ENCODE data around the gene ZFYVE16.

Gene ZFYVE16

GRCh38 chr5:80407735-80408483, at the start of gene ZFYVE16:
ZFYVE16 (plus strand) TSS chr5:80408064; CDS start chr5:80434148, 26,084 bp downstream.
- TF ChIP-seq GATA3 (IDR thresholded peaks at IDR 0.05; ENCODE audit: low read depth, low read length): no peak
- no peak for TF ChIP-seq GATA2 (IDR thresholded peaks at IDR 0.05; ENCODE audit: low read depth, low read length)

GRCh38 chr5:80360914-80361444, 46.9 kb upstream of the ZFYVE16 start:
- no peak for TF ChIP-seq GATA3 (IDR thresholded peaks at IDR 0.05; ENCODE audit: low read depth, low read length)
- no peak for TF ChIP-seq GATA2 (IDR thresholded peaks at IDR 0.05; ENCODE audit: low read depth, low read length)

GRCh38 chr5:80364892-80365291, 43.0 kb upstream of the ZFYVE16 start:
- TF ChIP-seq GATA2 (IDR thresholded peaks at IDR 0.05; ENCODE audit: low read depth, low read length) (no peak), GATA3 (IDR thresholded peaks at IDR 0.05; ENCODE audit: low read depth, low read length) (no peak)

GRCh38 chr5:80368661-80369480, 39.0 kb upstream of the ZFYVE16 start:
- TF ChIP-seq GATA3 (IDR thresholded peaks at IDR 0.05; ENCODE audit: low read depth, low read length) (no peak), GATA2 (IDR thresholded peaks at IDR 0.05; ENCODE audit: low read depth, low read length) (no peak)

- TF ChIP-seq GATA2 (IDR thresholded peaks at IDR 0.05; ENCODE audit: low read depth, low read length) (no peak), GATA3 (IDR thresholded peaks at IDR 0.05; ENCODE audit: low read depth, low read length) (no peak)
Measured at GRCh38 chr5:80369521-80369920, 38.3 kb upstream of the ZFYVE16 start.

GRCh38 chr5:80370390-80370789, 37.5 kb upstream of the ZFYVE16 start:
- TF ChIP-seq GATA2 (IDR thresholded peaks at IDR 0.05; ENCODE audit: low read depth, low read length) (no peak), GATA3 (IDR thresholded peaks at IDR 0.05; ENCODE audit: low read depth, low read length) (no peak)

GRCh38 chr5:80372780-80373179, 35.1 kb upstream of the ZFYVE16 start:
- no peak for TF ChIP-seq GATA2 (IDR thresholded peaks at IDR 0.05; ENCODE audit: low read depth, low read length)
- TF ChIP-seq GATA3 (IDR thresholded peaks at IDR 0.05; ENCODE audit: low read depth, low read length): no peak

GRCh38 chr5:80374188-80374587, 33.7 kb upstream of the ZFYVE16 start:
- TF ChIP-seq GATA2 (IDR thresholded peaks at IDR 0.05; ENCODE audit: low read depth, low read length) (no peak), GATA3 (IDR thresholded peaks at IDR 0.05; ENCODE audit: low read depth, low read length) (no peak)

- TF ChIP-seq GATA3 (IDR thresholded peaks at IDR 0.05; ENCODE audit: low read depth, low read length): no peak
Measured at GRCh38 chr5:80376557-80376956, 31.3 kb upstream of the ZFYVE16 start.

- TF ChIP-seq GATA2 (IDR thresholded peaks at IDR 0.05; ENCODE audit: low read depth, low read length): no peak
- no peak for TF ChIP-seq GATA3 (IDR thresholded peaks at IDR 0.05; ENCODE audit: low read depth, low read length)
Measured at GRCh38 chr5:80382488-80382887, 25.4 kb upstream of the ZFYVE16 start.

- no peak for TF ChIP-seq GATA3 (IDR thresholded peaks at IDR 0.05; ENCODE audit: low read depth, low read length)
- no peak for TF ChIP-seq GATA2 (IDR thresholded peaks at IDR 0.05; ENCODE audit: low read depth, low read length)
Measured at GRCh38 chr5:80387063-80387768, 20.6 kb upstream of the ZFYVE16 start.

- no peak for TF ChIP-seq GATA3 (IDR thresholded peaks at IDR 0.05; ENCODE audit: low read depth, low read length)
- TF ChIP-seq GATA2 (IDR thresholded peaks at IDR 0.05; ENCODE audit: low read depth, low read length): no peak
Measured at GRCh38 chr5:80389580-80389979, 18.3 kb upstream of the ZFYVE16 start.

GRCh38 chr5:80399526-80400239, 8.2 kb upstream of the ZFYVE16 start:
- TF ChIP-seq GATA3 (IDR thresholded peaks at IDR 0.05; ENCODE audit: low read depth, low read length): no peak
- no peak for TF ChIP-seq GATA2 (IDR thresholded peaks at IDR 0.05; ENCODE audit: low read depth, low read length)
